ENCODE measurements around the gene TBC1D8.

The TBC1D8 gene

DNA sequence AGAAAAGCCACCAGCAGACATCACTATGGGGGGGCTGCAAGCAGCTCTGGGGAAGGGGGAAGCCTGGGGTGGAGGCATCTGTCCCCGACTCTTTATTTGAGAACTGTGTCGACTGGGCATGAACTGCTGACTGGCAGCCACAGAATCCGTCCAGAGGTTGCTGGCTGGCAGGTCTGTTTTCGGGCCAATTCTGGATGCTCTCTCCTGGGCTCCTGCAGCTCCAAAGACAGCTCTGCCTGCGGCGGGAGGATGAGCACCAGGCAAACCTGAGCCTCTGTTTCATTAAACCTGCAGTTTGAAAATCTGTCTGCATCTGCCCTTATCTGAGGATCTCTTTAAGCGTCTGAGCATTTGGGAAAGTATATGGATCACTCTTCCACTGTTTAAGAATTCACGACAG is 183.5 kb downstream of the TBC1D8 start:
- no peak overlapping the region for H3K27ac ChIP-seq (ENCODE audit: low read length)
- no peaks in the 10 kb centered on the region for H3K4me1 ChIP-seq (ENCODE audit: control insufficient read depth in 1 of 2, insufficient read depth in 2 of 2, low read length in 2 of 2)
- no peaks in the 10 kb centered on the region for H3K27me3 ChIP-seq (ENCODE audit: low read depth, low read length)
- H3K36me3 ChIP-seq (ENCODE audit: control insufficient read depth in 1 of 2, insufficient read depth in 2 of 2, low read length in 2 of 2): peaks cover 5 to 13% of the 10 kb centered on the region in 2 donors
- H3K4me3 ChIP-seq (ENCODE audit: low read depth in 1 of 2, low read length in 2 of 2): no peak overlapping the region
- no peaks in the 10 kb centered on the region for H3K9me3 ChIP-seq (ENCODE audit: control insufficient read depth in 1 of 2, low read length in 2 of 2)

DNA sequence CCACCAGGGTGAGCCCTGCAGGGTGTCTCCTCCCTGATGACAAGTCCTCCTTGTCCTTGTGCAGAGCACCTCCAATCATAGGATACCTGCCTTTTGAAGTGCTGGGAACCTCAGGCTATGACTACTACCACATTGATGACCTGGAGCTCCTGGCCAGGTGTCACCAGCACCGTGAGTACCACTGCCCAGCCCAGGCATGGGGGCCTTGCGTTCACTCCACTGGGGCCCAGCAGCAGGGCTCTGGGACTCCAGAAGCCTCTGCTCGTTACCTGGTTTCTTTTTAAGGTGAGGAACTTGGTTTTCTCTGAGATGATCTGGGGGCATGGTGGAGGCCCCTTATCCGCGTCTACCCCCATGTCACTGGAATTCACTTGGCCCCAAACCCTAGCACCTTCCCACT is 185.6 kb downstream of the TBC1D8 start:
- Histone ChIP-seq H3K27ac (ENCODE audit: low read length) (no peak overlapping the region), H3K36me3 (ENCODE audit: control insufficient read depth in 1 of 2, insufficient read depth in 2 of 2, low read length in 2 of 2) (peaks cover 5 to 9% of the 10 kb centered on the region in 2 donors), H3K9me3 (ENCODE audit: control insufficient read depth in 1 of 2, low read length in 2 of 2) (no peaks in the 10 kb centered on the region), H3K27me3 (ENCODE audit: low read depth, low read length) (no peaks in the 10 kb centered on the region), H3K4me1 (ENCODE audit: control insufficient read depth in 1 of 2, insufficient read depth in 2 of 2, low read length in 2 of 2) (no peaks in the 10 kb centered on the region), H3K4me3 (ENCODE audit: low read depth in 1 of 2, low read length in 2 of 2) (no peak overlapping the region)

DNA sequence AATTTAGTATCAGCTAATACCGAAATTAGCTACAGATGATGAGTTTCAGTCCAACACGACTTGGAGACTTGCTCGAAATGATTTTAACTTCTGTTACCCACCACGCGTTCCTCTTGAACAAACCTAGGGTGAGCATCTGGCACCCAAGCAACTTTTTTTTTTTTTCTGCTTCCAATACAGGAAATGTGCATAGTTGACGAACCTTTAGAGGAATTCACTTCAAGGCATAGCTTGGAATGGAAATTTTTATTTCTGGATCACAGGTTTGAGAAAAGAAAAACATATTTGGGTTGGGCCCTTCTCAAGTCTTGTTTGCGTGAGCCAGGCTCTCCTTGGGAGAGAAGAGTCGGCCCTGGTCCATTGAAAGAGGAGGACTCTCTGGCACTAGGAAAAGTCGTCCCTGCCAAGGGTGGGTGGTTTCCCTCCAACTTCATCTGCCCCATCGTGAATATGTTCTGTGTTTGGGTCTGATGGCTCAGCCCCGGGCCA is 186.5 kb downstream of the TBC1D8 start:
- no peak overlapping the region for H3K4me3 ChIP-seq (ENCODE audit: low read depth in 1 of 2, low read length in 2 of 2)
- H3K36me3 ChIP-seq (ENCODE audit: control insufficient read depth in 1 of 2, insufficient read depth in 2 of 2, low read length in 2 of 2): peaks cover 5 to 9% of the 10 kb centered on the region in 2 donors
- H3K27ac ChIP-seq (ENCODE audit: low read length): no peak overlapping the region
- H3K27me3 ChIP-seq (ENCODE audit: low read depth, low read length): no peaks in the 10 kb centered on the region
- H3K4me1 ChIP-seq (ENCODE audit: control insufficient read depth in 1 of 2, insufficient read depth in 2 of 2, low read length in 2 of 2): no peaks in the 10 kb centered on the region
- no peaks in the 10 kb centered on the region for H3K9me3 ChIP-seq (ENCODE audit: control insufficient read depth in 1 of 2, low read length in 2 of 2)

DNA sequence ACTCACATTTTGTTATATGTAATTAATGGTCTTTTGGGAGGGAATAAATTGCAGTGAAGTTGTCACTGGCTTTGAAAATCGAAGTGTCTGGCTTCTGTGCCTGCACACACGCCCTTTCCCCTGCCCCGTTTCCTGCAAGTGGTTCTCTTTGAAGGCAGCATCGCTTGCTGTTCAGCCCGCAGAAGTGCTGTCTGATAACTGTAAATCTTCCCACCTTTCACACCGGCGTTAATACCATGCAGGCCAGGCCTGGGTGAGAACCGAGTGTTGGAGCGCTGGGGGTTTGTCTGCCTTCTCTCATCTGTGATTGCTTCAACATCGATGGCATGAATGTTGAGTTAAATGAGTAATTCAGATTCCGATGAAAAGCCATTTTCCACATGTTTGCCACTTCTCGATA is 187.0 kb downstream of the TBC1D8 start:
- Histone ChIP-seq H3K9me3 (ENCODE audit: control insufficient read depth in 1 of 2, low read length in 2 of 2) (no peaks in the 10 kb centered on the region), H3K4me1 (ENCODE audit: control insufficient read depth in 1 of 2, insufficient read depth in 2 of 2, low read length in 2 of 2) (no peaks in the 10 kb centered on the region), H3K27me3 (ENCODE audit: low read depth, low read length) (no peaks in the 10 kb centered on the region)

DNA sequence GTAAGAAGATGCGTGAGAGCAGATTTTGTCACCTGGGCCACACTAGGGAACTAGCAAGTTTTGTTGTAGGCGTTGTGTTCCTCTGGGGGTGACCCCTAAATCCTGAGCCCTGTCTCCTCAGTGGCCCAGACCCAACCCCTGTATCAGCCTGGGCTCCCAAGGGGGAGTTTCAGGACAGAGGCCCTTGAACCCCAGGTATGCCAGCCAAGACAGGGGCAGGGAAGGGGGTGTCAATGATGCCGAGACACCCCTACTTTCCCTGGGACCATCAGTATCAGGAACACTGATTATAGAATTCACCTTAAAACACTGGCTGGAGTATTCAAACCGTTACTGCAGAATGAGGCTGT is 188.2 kb downstream of the TBC1D8 start:
- no peak overlapping the region for H3K27ac ChIP-seq (ENCODE audit: low read length)

More for the DNA sequence above, 187.0 kb downstream of the TBC1D8 start:
- no peak overlapping the region for H3K4me3 ChIP-seq (ENCODE audit: low read depth in 1 of 2, low read length in 2 of 2)
- no peak overlapping the region for H3K27ac ChIP-seq (ENCODE audit: low read length)
- peaks cover 5 to 9% of the 10 kb centered on the region in 2 donors for H3K36me3 ChIP-seq (ENCODE audit: control insufficient read depth in 1 of 2, insufficient read depth in 2 of 2, low read length in 2 of 2)

DNA sequence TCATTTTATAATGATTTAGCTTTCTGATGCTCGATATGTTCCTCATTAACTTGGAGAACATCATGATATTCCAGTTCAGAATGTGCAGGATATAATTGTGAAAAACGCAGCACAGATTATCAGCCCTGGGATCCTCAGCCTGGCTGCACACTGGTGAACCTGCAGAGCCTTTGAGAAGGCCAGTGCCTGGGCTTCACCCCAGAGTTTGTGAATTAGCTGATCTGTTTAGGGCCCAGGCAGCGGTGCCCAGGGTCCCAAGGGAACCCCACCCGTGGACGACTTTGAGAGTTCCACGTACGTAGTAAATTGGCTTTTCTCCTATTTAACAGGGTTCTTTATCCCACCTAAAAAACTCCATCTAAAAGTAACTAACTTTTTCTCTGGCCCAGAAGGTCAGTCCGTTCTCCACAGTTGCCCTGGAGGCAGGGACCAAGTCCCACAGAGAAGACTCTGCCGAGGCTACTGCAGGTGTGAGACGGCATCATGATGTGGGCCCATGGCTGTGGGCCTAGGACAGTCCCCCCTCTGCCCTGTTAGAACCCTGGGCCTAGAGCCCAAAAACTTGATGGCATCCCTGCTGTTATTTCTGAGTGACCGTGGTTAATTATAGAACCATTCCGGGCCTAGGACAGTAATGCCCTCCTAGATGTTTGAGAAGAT is 188.7 kb downstream of the TBC1D8 start:
- Histone ChIP-seq H3K36me3 (ENCODE audit: control insufficient read depth in 1 of 2, insufficient read depth in 2 of 2, low read length in 2 of 2) (peaks cover 0 to 5% of the 10 kb centered on the region in 2 donors), H3K4me1 (ENCODE audit: control insufficient read depth in 1 of 2, insufficient read depth in 2 of 2, low read length in 2 of 2) (peaks cover 0 to 5% of the 10 kb centered on the region in 2 donors), H3K4me3 (ENCODE audit: low read depth in 1 of 2, low read length in 2 of 2) (no peak overlapping the region), H3K27ac (ENCODE audit: low read length) (no peak overlapping the region), H3K27me3 (ENCODE audit: low read depth, low read length) (no peaks in the 10 kb centered on the region), H3K9me3 (ENCODE audit: control insufficient read depth in 1 of 2, low read length in 2 of 2) (no peaks in the 10 kb centered on the region)

More for the DNA sequence above, 188.2 kb downstream of the TBC1D8 start:
- Histone ChIP-seq H3K27me3 (ENCODE audit: low read depth, low read length) (no peaks in the 10 kb centered on the region), H3K9me3 (ENCODE audit: control insufficient read depth in 1 of 2, low read length in 2 of 2) (no peaks in the 10 kb centered on the region), H3K4me1 (ENCODE audit: control insufficient read depth in 1 of 2, insufficient read depth in 2 of 2, low read length in 2 of 2) (peaks cover 0 to 2% of the 10 kb centered on the region in 2 donors), H3K4me3 (ENCODE audit: low read depth in 1 of 2, low read length in 2 of 2) (no peak overlapping the region), H3K36me3 (ENCODE audit: control insufficient read depth in 1 of 2, insufficient read depth in 2 of 2, low read length in 2 of 2) (peaks cover 0 to 5% of the 10 kb centered on the region in 2 donors)

DNA sequence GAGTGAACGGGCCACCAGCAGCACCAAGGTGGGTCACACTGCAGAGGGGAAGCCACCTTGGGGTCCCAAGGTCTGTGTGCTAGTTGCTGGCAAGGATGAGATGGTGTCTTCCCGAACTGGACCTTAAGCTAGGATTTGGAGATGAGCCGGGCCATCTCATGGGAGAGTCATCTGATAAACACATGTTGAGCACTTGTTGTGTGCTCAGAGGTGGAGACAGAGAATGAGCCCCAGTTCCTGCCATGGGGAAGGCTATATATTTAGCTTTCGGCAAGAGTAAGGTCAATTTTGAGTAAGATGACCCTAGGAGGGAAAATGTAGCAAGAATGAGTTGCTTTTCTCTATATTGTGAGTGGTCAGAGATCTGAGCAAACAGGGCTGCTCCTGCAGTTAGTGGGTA is 190.5 kb downstream of the TBC1D8 start:
- Histone ChIP-seq H3K4me1 (ENCODE audit: control insufficient read depth in 1 of 2, insufficient read depth in 2 of 2, low read length in 2 of 2) (peaks cover 0 to 5% of the 10 kb centered on the region in 2 donors), H3K27ac (ENCODE audit: low read length) (no peak overlapping the region), H3K27me3 (ENCODE audit: low read depth, low read length) (no peaks in the 10 kb centered on the region), H3K4me3 (ENCODE audit: low read depth in 1 of 2, low read length in 2 of 2) (no peak overlapping the region), H3K36me3 (ENCODE audit: control insufficient read depth in 1 of 2, insufficient read depth in 2 of 2, low read length in 2 of 2) (peaks cover 3% of the 10 kb centered on the region in 2 donors), H3K9me3 (ENCODE audit: control insufficient read depth in 1 of 2, low read length in 2 of 2) (no peaks in the 10 kb centered on the region)

DNA sequence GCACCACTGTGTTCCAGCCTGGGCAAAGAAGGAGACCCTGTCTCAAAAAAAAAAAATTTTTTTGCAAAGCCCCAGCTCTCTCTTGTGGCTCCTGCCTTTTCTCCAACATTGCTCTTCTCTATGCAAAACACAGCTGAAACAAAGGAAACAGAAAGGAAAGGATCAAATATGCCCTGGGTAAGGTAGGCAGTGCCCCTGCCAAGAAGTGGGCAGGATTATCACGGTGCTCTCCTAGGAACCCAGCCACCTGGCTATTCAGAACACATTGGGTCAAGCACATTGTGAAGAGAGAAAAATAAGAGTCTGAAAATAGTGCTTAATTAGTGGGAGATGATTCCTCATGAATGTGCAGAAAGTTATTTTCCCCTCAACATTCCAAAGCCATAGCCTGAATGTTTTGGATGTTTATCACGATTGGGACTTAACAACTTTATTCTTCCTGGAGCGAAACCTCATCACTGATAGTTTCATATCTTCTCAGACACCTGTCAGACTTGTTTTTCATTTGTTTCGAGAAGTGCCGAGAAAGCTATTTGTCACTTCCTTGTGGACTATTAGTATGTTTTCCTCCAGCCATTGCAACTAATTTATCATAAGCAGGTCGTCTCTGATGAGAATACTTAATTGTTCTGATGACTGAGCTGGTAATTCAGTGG is 191.8 kb downstream of the TBC1D8 start:
- Histone ChIP-seq H3K4me1 (ENCODE audit: control insufficient read depth in 1 of 2, insufficient read depth in 2 of 2, low read length in 2 of 2) (peaks cover 0 to 5% of the 10 kb centered on the region in 2 donors), H3K9me3 (ENCODE audit: control insufficient read depth in 1 of 2, low read length in 2 of 2) (no peaks in the 10 kb centered on the region), H3K27ac (ENCODE audit: low read length) (no peak overlapping the region), H3K36me3 (ENCODE audit: control insufficient read depth in 1 of 2, insufficient read depth in 2 of 2, low read length in 2 of 2) (peaks cover 0 to 4% of the 10 kb centered on the region in 2 donors), H3K27me3 (ENCODE audit: low read depth, low read length) (no peaks in the 10 kb centered on the region), H3K4me3 (ENCODE audit: low read depth in 1 of 2, low read length in 2 of 2) (no peak overlapping the region)

DNA sequence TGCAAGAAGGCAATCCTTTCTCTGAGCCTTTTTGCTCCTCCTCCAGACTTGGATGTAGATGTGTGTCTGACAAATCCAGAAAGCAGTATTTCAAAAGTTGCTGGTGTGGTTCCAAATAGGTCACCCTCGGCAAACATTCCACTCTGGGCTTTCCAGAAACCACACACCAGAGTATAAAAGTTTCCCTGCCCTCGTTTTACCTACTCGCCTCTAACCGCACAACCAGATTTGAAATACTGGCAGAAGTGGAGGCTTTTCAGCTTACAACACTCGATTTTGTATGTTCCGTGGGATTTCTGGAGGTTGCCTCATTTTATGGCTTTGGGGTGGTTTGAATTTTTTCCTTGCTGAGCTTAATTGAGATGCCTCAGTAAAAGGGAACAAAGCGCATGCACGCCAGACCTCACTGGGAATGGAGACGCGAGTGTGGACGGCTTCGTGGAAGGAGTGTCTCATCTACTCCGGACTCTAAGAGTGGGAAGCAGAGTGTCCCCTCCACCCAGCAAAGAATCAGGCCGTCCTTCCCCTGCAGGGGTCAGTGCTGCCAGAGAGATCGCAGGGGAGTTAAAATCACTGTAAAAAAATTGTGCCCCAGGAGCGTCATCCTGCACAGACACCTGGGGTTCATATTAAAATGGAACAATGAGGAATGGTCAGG is 193.1 kb downstream of the TBC1D8 start:
- Histone ChIP-seq H3K27me3 (ENCODE audit: low read depth, low read length) (no peaks in the 10 kb centered on the region), H3K4me3 (ENCODE audit: low read depth in 1 of 2, low read length in 2 of 2) (no peak overlapping the region), H3K9me3 (ENCODE audit: control insufficient read depth in 1 of 2, low read length in 2 of 2) (no peaks in the 10 kb centered on the region), H3K4me1 (ENCODE audit: control insufficient read depth in 1 of 2, insufficient read depth in 2 of 2, low read length in 2 of 2) (peaks cover 0 to 5% of the 10 kb centered on the region in 2 donors), H3K36me3 (ENCODE audit: control insufficient read depth in 1 of 2, insufficient read depth in 2 of 2, low read length in 2 of 2) (peaks cover 0 to 4% of the 10 kb centered on the region in 2 donors), H3K27ac (ENCODE audit: low read length) (no peak overlapping the region)
